ENCODE measurements around the gene SCART1. TPM values are rescaled to one million over a fixed set of nuclear protein-coding genes. Genes with fewer than 3 reads are reported as not detected.
A peak's percentile ranks its signal among the peaks of the same experiment; 100 is the strongest.

The SCART1 gene
- total and polyA plus RNA-seq, 7 donors: 0.08 to 1.8 (median 0.58) TPM

DNA sequence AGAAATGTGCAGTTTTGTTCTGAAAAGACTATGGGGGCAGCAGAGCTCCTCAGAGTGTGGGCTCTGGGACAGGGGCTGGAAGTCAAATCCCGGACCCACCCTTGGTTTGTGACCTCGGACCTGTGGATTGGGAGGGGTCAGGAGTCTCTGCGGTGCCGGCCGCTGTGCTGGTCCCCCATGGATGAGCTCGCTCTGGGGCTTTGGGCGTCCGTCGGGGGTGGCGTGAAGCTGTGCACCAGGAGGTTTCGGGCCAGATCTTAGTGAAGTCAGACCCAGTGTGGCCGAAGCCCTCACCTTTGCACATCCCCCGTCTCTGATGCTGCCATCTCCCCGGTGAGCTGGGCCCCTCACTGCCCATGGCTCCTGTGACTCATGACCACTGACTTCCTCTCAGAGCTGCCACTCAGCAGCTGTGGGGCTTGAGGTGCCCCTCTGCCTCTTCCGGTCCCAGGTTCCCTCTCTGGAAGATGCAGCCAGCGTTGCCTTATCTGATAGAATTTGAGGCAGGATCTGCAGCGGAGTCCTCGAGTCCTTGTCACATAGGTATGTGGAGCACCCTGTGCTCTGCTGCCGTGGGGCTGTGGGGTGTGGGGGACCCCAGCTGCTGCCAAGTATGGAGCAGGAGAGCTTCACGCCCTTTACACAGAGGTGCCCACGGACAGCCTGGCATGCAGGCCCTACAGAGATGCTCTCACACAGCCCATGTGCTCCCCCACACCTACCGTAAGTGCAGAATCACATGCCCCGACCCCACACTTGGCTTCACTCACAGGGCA, 11.4 kb upstream of the SCART1 start:
- Histone ChIP-seq H3K4me1 (no peaks in the 10 kb centered on the region), H3K27ac (no peak overlapping the region), H3K4me3 (no peak overlapping the region), H3K27me3 (ENCODE audit: insufficient read depth in 3 of 3, low read length in 2 of 3) (peaks cover 0 to 3% (median 0%) of the 10 kb centered on the region in 3 donors), H3K36me3 (ENCODE audit: insufficient read depth in 1 of 2, low read depth in 1 of 2) (no peaks in the 10 kb centered on the region), H3K9me3 (peaks cover 11% of the 10 kb centered on the region)
- ATAC-seq: no peak
- TF ChIP-seq, protein P1, sequence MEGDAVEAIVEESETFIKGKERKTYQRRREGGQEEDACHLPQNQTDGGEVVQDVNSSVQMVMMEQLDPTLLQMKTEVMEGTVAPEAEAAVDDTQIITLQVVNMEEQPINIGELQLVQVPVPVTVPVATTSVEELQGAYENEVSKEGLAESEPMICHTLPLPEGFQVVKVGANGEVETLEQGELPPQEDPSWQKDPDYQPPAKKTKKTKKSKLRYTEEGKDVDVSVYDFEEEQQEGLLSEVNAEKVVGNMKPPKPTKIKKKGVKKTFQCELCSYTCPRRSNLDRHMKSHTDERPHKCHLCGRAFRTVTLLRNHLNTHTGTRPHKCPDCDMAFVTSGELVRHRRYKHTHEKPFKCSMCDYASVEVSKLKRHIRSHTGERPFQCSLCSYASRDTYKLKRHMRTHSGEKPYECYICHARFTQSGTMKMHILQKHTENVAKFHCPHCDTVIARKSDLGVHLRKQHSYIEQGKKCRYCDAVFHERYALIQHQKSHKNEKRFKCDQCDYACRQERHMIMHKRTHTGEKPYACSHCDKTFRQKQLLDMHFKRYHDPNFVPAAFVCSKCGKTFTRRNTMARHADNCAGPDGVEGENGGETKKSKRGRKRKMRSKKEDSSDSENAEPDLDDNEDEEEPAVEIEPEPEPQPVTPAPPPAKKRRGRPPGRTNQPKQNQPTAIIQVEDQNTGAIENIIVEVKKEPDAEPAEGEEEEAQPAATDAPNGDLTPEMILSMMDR (IDR thresholded peaks at IDR 0.05): no peak
- intact Hi-C loops (cut with DNase I): no loop called here
- DNase-seq: peak in 1 of 2 donors; percentile 11
- WGBS, 3 donors: 84 to 87% (median 85%) methylated on average over 23 of the region's 23 CpGs

DNA sequence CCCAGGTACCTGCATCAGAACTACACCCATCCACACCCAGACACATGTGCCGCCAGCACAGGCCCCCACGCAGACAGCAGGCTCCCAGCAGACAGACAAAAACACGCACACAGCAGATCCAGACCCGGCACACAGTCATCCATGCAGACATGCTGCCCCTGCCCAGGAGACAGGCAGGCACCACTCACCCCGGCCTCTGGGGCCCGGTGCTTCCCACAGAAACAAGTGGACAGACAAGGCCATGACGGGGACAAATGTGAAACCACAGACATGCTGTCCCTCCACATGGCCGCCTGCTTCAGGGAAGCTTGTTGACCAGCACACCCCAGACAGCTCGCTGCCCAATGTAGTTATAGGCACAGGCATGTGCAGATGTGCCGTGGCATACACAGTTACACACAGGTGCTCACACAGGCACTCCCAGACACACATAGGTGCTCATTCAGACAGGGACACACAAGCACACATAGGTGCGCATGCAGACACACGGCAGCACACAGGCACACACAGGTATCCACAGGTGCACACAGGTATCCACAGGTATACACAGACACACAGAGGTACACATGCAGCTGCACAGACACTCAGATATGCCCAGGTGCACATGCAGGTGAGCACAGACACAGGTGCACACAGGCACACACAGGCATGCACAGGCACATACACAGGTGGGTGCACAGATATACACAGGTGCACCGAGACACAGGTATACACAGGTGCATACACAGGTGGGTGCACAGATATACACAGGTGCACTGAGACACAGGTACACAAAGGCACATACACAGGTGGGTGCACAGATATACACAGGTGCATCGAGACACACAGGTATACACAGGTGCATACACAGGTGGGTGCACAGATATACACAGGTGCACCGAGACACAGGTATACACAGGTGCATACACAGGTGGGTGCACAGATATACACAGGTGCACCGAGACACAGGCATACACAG, 10.5 kb upstream of the SCART1 start:
- Histone ChIP-seq H3K4me1 (no peaks in the 10 kb centered on the region), H3K27ac (no peak overlapping the region), H3K36me3 (ENCODE audit: insufficient read depth in 1 of 2, low read depth in 1 of 2) (no peaks in the 10 kb centered on the region), H3K9me3 (peaks cover 20% of the 10 kb centered on the region), H3K4me3 (no peak overlapping the region), H3K27me3 (ENCODE audit: insufficient read depth in 3 of 3, low read length in 2 of 3) (peaks cover 0 to 3% (median 0%) of the 10 kb centered on the region in 3 donors)
- TF ChIP-seq, protein P1 (IDR thresholded peaks at IDR 0.05): no peak
- 88 to 91% (median 90%) methylated on average over 16 of the region's 16 CpGs for WGBS, 3 donors
- ATAC-seq (no peak), DNase-seq (no peak)
- intact Hi-C loops (cut with DNase I): no loop called here

DNA sequence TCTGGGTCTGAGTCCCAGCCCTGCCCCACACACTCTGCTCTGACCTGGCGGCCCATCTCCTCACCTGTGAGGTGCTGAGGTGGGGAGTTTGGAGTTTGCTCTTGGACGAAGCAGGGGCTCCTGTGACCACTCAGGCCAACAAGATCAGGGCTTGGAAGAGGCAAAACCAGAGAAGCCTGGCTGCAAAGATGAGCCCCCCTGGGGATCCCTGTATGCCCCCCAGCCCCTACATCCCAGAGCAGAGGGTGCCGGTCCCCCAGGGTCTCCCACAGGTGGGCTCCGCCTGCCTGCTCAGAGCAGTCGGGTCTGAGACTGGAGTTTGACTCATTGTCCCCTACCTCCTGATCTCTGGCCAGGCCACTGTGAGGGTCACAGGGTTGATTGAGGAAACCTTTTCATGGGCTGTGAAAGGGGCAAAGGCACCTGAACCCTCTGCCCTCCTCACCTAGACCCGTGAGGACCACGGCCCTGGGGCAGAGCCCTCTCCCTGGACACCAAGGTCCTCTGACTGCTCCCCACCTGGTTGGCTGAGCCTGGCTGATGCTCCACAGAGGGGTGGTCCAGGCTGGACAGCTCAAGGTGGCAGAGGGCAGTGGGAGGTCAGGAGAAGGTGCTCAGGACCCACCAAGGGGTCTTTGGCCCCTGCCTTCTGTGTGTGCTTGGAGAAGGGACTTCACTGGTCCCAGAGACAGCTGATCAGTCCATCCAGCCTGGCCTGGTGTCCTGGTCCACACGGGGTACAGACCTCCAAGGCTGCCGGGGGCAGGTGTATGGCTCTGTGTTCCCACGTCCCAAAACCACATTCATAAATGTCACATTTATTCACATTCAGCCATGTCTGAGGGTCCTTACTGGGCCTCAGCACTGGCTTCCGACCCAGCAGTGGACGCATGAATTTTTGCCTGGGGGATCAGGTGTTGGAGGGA, 9.1 kb upstream of the SCART1 start:
- ATAC-seq (peak in 1 of 4 donors; percentile 12), DNase-seq (peak in 1 of 2 donors; percentile 42)
- intact Hi-C loops (cut with DNase I): no loop called here
- Histone ChIP-seq H3K36me3 (ENCODE audit: insufficient read depth in 1 of 2, low read depth in 1 of 2) (no peaks in the 10 kb centered on the region), H3K4me3 (no peak overlapping the region), H3K27ac (no peak overlapping the region), H3K4me1 (no peaks in the 10 kb centered on the region), H3K9me3 (peaks cover 32% of the 10 kb centered on the region), H3K27me3 (ENCODE audit: insufficient read depth in 3 of 3, low read length in 2 of 3) (peaks cover 0 to 3% (median 0%) of the 10 kb centered on the region in 3 donors)
- TF ChIP-seq, protein P1 (IDR thresholded peaks at IDR 0.05): no peak
- WGBS, 3 donors: 88 to 91% (median 88%) methylated on average over 12 of the region's 12 CpGs

DNA sequence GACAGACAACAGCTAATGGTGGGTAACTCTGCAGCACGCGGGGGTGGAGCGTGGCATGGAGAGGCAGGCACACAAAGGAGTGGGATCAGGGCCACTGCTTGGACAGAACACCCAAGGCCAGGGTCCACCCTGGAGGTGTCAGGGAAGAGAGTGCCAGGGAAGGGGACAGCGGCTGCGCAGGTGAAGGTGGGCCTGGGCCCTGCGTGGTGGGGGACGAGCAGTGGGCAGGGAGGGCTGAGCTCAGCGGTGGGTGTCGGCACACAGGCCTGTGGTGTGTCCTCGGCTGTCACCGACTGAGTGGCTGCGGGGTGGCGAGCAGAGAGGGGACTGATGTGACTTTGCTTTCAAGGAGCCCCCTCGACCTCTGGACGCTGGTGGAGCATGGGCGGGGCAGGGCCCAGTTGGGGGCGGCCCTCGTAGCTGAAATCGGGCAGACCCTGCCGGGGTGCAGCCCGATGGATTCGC, 8.4 kb upstream of the SCART1 start:
- DNase-seq: no peak
- Histone ChIP-seq H3K9me3 (peaks cover 37% of the 10 kb centered on the region), H3K36me3 (ENCODE audit: insufficient read depth in 1 of 2, low read depth in 1 of 2) (no peaks in the 10 kb centered on the region), H3K27ac (no peak overlapping the region), H3K4me1 (no peaks in the 10 kb centered on the region), H3K27me3 (ENCODE audit: insufficient read depth in 3 of 3, low read length in 2 of 3) (peaks cover 0 to 3% (median 0%) of the 10 kb centered on the region in 3 donors), H3K4me3 (no peak overlapping the region)
- TF ChIP-seq, protein P1 (IDR thresholded peaks at IDR 0.05): no peak
- 89 to 94% (median 91%) methylated on average over 21 to 22 of the region's 22 CpGs for WGBS, 3 donors
- ATAC-seq: peak in 1 of 4 donors; percentile 16
- intact Hi-C loops (cut with DNase I): no loop called here
